ENCODE measurements around the gene STXBP2. TPM values are rescaled to one million over a fixed set of nuclear protein-coding genes. Genes with fewer than 3 reads are reported as not detected.

The STXBP2 gene
- total RNA-seq, 1 experiment from 2014 or later, result 133 TPM

DNA sequence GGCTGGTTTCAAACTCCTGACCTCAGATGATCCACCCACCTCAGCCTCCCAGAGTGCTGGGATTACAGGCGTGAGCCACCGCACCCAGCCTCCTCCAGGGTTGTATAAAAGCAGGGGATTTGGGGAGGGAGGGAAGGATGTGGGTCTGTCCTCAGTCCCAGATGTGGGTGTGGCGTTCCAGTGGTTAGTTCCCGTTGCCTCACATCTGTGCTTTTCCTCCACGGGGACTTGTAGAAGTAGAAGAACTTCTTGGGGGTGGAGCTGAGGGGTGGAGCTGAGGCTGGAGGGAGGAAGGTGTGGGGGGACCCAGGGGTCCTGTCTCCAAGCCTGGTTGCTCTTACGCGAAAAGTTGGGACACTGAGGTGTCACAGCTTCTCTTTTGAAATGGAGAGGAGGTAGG lies 39.5 kb downstream of the STXBP2 start:
- H2AFZ ChIP-seq (ENCODE audit: low read length), result no peak overlapping the region
- no TSS peak for BruUV-seq (replicated peaks)
- no peaks in the 10 kb centered on the region for H3K36me3 ChIP-seq (ENCODE audit: low read depth, low read length)
- ATAC-seq (no peak), DNase-seq (no peak)
- H3K4me1 ChIP-seq (ENCODE audit: insufficient read depth, low read length), result peaks cover 18% of the 10 kb centered on the region; the same call in 1 of the 2 replicates
- intact Hi-C loops (cut with micrococcal nuclease), result no loop called here
- POLR2A ChIA-PET (ENCODE audit: unreplicated experiment), result no interaction called here
- H3K4me2 ChIP-seq (ENCODE audit: low read length), result no peak overlapping the region; the same call in 1 of the 2 replicates
- H4K20me1 ChIP-seq (ENCODE audit: low read length), result no peaks in the 10 kb centered on the region
- H3F3A ChIP-seq (ENCODE audit: low read length, unreplicated experiment), result no peaks in the 10 kb centered on the region
- H3K9me3 ChIP-seq (ENCODE audit: low read length), result no peaks in the 10 kb centered on the region
- CTCF ChIA-PET, result no interaction called here
- TF ChIP-seq EZH2phosphoT487 (IDR thresholded peaks at IDR 0.05; ENCODE audit: borderline replicate concordance, low read length), result no peak
- TF ChIP-seq, protein P1, sequence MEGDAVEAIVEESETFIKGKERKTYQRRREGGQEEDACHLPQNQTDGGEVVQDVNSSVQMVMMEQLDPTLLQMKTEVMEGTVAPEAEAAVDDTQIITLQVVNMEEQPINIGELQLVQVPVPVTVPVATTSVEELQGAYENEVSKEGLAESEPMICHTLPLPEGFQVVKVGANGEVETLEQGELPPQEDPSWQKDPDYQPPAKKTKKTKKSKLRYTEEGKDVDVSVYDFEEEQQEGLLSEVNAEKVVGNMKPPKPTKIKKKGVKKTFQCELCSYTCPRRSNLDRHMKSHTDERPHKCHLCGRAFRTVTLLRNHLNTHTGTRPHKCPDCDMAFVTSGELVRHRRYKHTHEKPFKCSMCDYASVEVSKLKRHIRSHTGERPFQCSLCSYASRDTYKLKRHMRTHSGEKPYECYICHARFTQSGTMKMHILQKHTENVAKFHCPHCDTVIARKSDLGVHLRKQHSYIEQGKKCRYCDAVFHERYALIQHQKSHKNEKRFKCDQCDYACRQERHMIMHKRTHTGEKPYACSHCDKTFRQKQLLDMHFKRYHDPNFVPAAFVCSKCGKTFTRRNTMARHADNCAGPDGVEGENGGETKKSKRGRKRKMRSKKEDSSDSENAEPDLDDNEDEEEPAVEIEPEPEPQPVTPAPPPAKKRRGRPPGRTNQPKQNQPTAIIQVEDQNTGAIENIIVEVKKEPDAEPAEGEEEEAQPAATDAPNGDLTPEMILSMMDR (conservative IDR thresholded peaks at IDR 0.05; ENCODE audit: low read depth, low read length), result no peak
- TF ChIP-seq EZH2 (IDR thresholded peaks at IDR 0.05; ENCODE audit: low read length, unreplicated experiment), result no peak
- H3K27ac ChIP-seq (ENCODE audit: low read length), result no peak overlapping the region
- no peak overlapping the region for H3K9ac ChIP-seq (ENCODE audit: low read length)
- peaks cover 7% of the 10 kb centered on the region for H3K79me2 ChIP-seq (ENCODE audit: low read length)
- H3K9me2 ChIP-seq (replicated peaks; ENCODE audit: low read length), result no peaks in the 10 kb centered on the region
- H3K27me3 ChIP-seq (ENCODE audit: low read length), result no peaks in the 10 kb centered on the region
- no peak overlapping the region for H3K4me3 ChIP-seq (ENCODE audit: low read length)

DNA sequence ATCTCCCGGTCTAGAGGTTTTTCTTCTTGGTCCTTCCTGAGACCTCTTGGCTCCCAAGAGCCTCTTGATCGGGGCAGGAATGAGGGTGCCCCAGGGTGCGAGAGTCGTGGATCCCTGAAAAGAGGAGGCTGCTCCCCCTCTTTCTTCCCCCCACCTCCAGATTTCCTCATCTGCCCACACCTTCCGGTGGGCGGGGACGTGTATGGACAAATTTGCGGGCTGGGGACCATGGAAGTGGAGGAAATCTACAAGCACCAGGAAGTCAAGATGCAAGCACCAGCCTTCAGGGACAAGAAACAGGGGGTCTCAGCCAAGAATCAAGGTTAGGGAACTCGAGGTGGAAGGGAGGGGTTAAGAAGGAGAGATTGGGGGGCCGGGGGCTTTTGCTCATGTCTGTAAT lies 39.9 kb downstream of the STXBP2 start, which contains the start of gene MCEMP1:
Gene MCEMP1 (plus strand): TSS at position 237 of the 400 bp plus-strand sequence. CDS start 31 bp downstream, at position 268.
- no peak for TF ChIP-seq EZH2 (IDR thresholded peaks at IDR 0.05; ENCODE audit: low read length, unreplicated experiment)
- TF ChIP-seq, protein P1 (conservative IDR thresholded peaks at IDR 0.05; ENCODE audit: low read depth, low read length), result no peak
- Histone ChIP-seq H2AFZ (ENCODE audit: low read length) (no peak within 1 kb of the TSS), H3K4me3 (ENCODE audit: low read length) (no peak within 1 kb of the TSS), H4K20me1 (ENCODE audit: low read length) (no peaks in the 10 kb centered on the region), H3K79me2 (ENCODE audit: low read length) (peaks cover 12% of the 10 kb centered on the region), H3K9me2 (replicated peaks; ENCODE audit: low read length) (no peaks in the 10 kb centered on the region), H3K36me3 (ENCODE audit: low read depth, low read length) (no peaks in the 10 kb centered on the region), H3K4me1 (ENCODE audit: insufficient read depth, low read length) (peaks cover 22% of the 10 kb centered on the region; the same call in 1 of the 2 replicates), H3K27me3 (ENCODE audit: low read length) (no peaks in the 10 kb centered on the region), H3K9ac (ENCODE audit: low read length) (no peak within 1 kb of the TSS), H3K4me2 (ENCODE audit: low read length) (no peak within 1 kb of the TSS; the same call in 1 of the 2 replicates), H3K9me3 (ENCODE audit: low read length) (no peaks in the 10 kb centered on the region), H3F3A (ENCODE audit: low read length, unreplicated experiment) (no peaks in the 10 kb centered on the region), H3K27ac (ENCODE audit: low read length) (no peak within 1 kb of the TSS)
- BruUV-seq (replicated peaks), result no TSS peak
- POLR2A ChIA-PET (ENCODE audit: unreplicated experiment), result no interaction called here
- CTCF ChIA-PET, result no interaction called here
- DNase-seq (no peak), ATAC-seq (no peak)
- intact Hi-C loops (cut with micrococcal nuclease), result no loop called here

DNA sequence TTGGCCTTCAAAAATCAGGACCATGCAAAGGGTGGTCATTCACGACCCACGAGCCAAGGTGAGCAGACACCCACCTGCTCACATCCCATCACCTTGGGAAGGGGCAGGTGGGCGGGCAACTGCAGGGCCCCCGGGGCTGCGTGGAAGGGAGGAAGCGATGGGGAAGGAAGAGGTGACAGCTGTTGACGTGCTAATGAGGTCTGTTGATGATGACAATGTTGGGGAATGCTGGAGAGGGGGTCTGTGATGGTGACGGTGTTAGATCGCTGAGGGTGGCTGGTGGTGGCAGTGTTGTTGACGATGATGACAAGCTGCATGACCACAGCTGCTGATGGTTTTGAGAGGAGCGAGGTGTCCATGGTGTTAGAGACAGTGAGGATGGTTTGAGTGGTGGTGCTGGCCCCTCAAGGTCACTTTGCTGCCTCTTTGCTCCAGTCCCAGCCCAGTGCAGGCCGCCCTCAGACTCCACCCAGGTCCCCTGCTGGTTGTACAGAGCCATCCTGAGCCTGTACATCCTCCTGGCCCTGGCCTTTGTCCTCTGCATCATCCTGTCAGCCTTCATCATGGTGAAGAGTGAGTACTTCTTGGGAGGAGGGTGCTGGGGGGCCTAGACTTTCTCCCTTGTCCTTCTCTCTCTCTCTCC lies 40.9 kb downstream of the STXBP2 start:
- no peak for DNase-seq
- Histone ChIP-seq H3K36me3 (ENCODE audit: low read depth, low read length) (0 out of 2 replicates have a peak, but pooled peaks cover 8% of the 10 kb centered on the region), H2AFZ (ENCODE audit: low read length) (no peak overlapping the region), H3F3A (ENCODE audit: low read length, unreplicated experiment) (no peaks in the 10 kb centered on the region), H3K9me2 (replicated peaks; ENCODE audit: low read length) (no peaks in the 10 kb centered on the region), H3K27ac (ENCODE audit: low read length) (no peak overlapping the region), H3K9ac (ENCODE audit: low read length) (no peak overlapping the region), H3K79me2 (ENCODE audit: low read length) (peaks cover 20% of the 10 kb centered on the region), H3K4me3 (ENCODE audit: low read length) (no peak overlapping the region), H3K4me1 (ENCODE audit: insufficient read depth, low read length) (peaks cover 25% of the 10 kb centered on the region; the same call in 1 of the 2 replicates), H3K9me3 (ENCODE audit: low read length) (no peaks in the 10 kb centered on the region), H4K20me1 (ENCODE audit: low read length) (no peaks in the 10 kb centered on the region), H3K27me3 (ENCODE audit: low read length) (no peaks in the 10 kb centered on the region), H3K4me2 (ENCODE audit: low read length) (no peak overlapping the region)
- TF ChIP-seq EZH2phosphoT487 (IDR thresholded peaks at IDR 0.05; ENCODE audit: borderline replicate concordance, low read length), result no peak
- no peak for TF ChIP-seq EZH2 (IDR thresholded peaks at IDR 0.05; ENCODE audit: low read length, unreplicated experiment)
- TF ChIP-seq, protein P1 (conservative IDR thresholded peaks at IDR 0.05; ENCODE audit: low read depth, low read length), result no peak
- intact Hi-C loops (cut with micrococcal nuclease), result no loop called here
- ChIA-PET CTCF (interaction anchor here (0.6 kb wide), 1 partner anchor 280 kb away, joined by 3 read pairs; no protein-coding TSS in a partner anchor), POLR2A (ENCODE audit: unreplicated experiment) (interaction anchor here (0.6 kb wide), 1 partner anchor 327 kb away, joined by 3 read pairs; no protein-coding TSS in a partner anchor)
- no peak for ATAC-seq
- no TSS peak for BruUV-seq (replicated peaks)

All from PC-3 (cell line).